K562 (cell line): ENCODE measurements around the gene LMAN1. TPM values are rescaled to one million over a fixed set of nuclear protein-coding genes. Genes with fewer than 3 reads are reported as not detected.

Experiments
- EHMT2 ChIP-seq: fragments of 450-650 bp; IDR thresholded peaks from 2 replicates; pipeline ENCODE4 v1.6.1; 2018; ENCODE audit warnings: antibody characterized with exemption
- ETV1 ChIP-seq: fragments of 450-650 bp; conservative IDR thresholded peaks from 2 replicates; pipeline ENCODE4 v1.6.1; 2016; ENCODE audit warnings: missing genetic modification characterization, control low read depth, low read depth, missing compliant biosample characterization
- FUS ChIP-seq: fragments of 200-400 bp; formaldehyde crosslinking; optimal IDR thresholded peaks from 2 replicates; pipeline ENCODE3; 2017; ENCODE audit warnings: low read depth, low read length
- MEIS2 ChIP-seq: fragments of 450-650 bp; IDR thresholded peaks from 2 replicates; pipeline ENCODE4 v1.6.1; 2014; ENCODE audit warnings: mild to moderate bottlenecking; ENCODE audit not compliant: partially characterized antibody
- NFIX ChIP-seq: fragments of 250-450 bp; sonication (Bioruptor Pico); IDR thresholded peaks from 2 replicates; pipeline ENCODE4 v1.4.0; 2020; ENCODE audit warnings: low read depth, mild to moderate bottlenecking, moderate library complexity
- POLR2AphosphoS2 ChIP-seq: IDR thresholded peaks from 2 replicates; pipeline ENCODE4 v1.6.1; 2012; ENCODE audit warnings: low read length, improper control_type of control experiment
- SMAD3 ChIP-seq: fragments of 450-650 bp; formaldehyde crosslinking; conservative IDR thresholded peaks from 2 replicates; pipeline ENCODE4 v1.4.0; 2020; ENCODE audit warnings: mild to moderate bottlenecking
- ZFP36 ChIP-seq: fragments of 150-350 bp; IDR thresholded peaks from 2 replicates; pipeline ENCODE4 v1.6.1; 2018; ENCODE audit warnings: low read length, low read depth; ENCODE audit not compliant: partially characterized antibody
- ZKSCAN8 ChIP-seq: fragments of 200-800 bp; sonication (Bioruptor generic); IDR thresholded peaks from 2 replicates; pipeline ENCODE4 v1.6.1; 2016; ENCODE audit warnings: missing genetic modification characterization, missing compliant biosample characterization
- ZNF165 ChIP-seq: fragments of 250-450 bp; sonication (Bioruptor Pico); IDR thresholded peaks from 2 replicates; pipeline ENCODE4 v1.4.0; 2020; ENCODE audit warnings: borderline replicate concordance
- ZNF217 ChIP-seq: sonication (generic); formaldehyde crosslinking; IDR thresholded peaks from 2 replicates; pipeline ENCODE4 v1.8.0; 2022; ENCODE audit warnings: mild to moderate bottlenecking, missing genetic modification reagents
- ZNF274 ChIP-seq: IDR thresholded peaks from 2 replicates; pipeline ENCODE4 v1.6.1; 2011; ENCODE audit warnings: low read depth, mild to moderate bottlenecking, low read length, moderate library complexity, borderline replicate concordance
- polyA plus RNA-seq, 8 experiments: library from polyadenylated mRNA; depleted of rRNA in 4 of 8; stranded (reverse) in 5 of 8; unstranded in 3 of 8; fragments of >200 nt; fragmentation: Nextera tagmentation in 2 of 8; fragmentation: Illumina TruSeq in 1 of 8; extraction: Ambion mirVana in 2 of 8; extraction: Trizol in 1 of 8; gene quantifications; 2 replicates each; pipeline versions ENCODE4 v1.2.1 to v1.2.3, GENCODE V29; 2011 to 2014; ENCODE audit warnings: inconsistent platforms in 1 of 8, missing spikeins in 1 of 8
- total RNA-seq, 7 experiments: library from RNA; depleted of rRNA in 6 of 7; stranded (reverse); fragments of >200 nt in 6 of 7; fragmentation: Illumina TruSeq in 2 of 7; extraction: Trizol in 2 of 7; gene quantifications; 2 replicates each; pipeline versions ENCODE4 v1.2.1 to v1.2.3, GENCODE V29; 2011 to 2021; ENCODE audit warnings: low replicate concordance in 1 of 7
- TF ChIP-seq, protein P1 (sequence below), 2 experiments: fragments of 450-650 bp; IDR thresholded peaks; 2 replicates each; pipeline ENCODE4 v1.6.1; 2016; ENCODE audit warnings: mild to moderate bottlenecking in 2 of 2, borderline replicate concordance in 1 of 2, low read depth in 1 of 2, moderate library complexity in 1 of 2
- TF ChIP-seq, protein P2 (sequence below): fragments of 250-450 bp; sonication (Bioruptor Pico); IDR thresholded peaks from 2 replicates; pipeline ENCODE4 v1.4.0; 2020; ENCODE audit warnings: mild to moderate bottlenecking
- TF ChIP-seq, protein P3 (sequence below): fragments of 250-450 bp; sonication (Bioruptor Pico); IDR thresholded peaks from 2 replicates; pipeline ENCODE4 v1.5.0; 2020; ENCODE audit warnings: mild to moderate bottlenecking

LMAN1 gene
- total and polyA plus RNA-seq, 9 of the 15 experiments (the other 6 are each of a cell fraction or from before 2014, with no cell fraction given): 18.8 to 108 (median 71.2) TPM

DNA sequence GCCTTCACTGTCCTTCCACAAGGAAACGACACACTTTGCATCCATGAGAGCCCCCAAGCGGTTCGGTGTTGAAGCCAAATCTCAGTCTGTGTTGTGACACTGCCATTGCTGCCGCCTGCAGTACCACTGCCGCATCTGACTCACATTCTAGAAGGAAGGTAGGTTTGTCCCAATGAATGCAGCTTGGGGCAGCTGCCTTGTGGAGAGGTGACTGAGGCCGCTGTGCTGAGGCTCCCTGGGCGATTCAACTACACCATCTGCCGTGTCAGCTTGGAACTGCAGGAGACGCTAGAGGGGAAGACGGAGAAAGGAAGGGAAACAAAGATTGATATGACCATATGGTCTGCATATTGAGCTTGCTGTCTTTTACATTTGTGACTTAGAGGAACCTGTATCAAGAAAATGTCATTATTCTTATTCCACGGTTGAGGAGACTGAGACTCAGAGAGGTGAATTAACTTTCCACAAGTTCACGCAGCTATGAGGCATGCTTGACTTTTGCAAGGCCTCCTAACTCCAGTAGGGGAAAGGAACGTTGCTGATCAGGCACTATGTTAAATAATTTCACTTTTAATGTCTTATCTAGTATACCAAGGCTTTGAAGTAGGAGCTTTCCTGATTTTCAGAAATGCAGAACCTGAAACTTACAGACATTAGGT lies 43.5 kb upstream of the LMAN1 start (continued):
- TF ChIP-seq, protein P1, sequence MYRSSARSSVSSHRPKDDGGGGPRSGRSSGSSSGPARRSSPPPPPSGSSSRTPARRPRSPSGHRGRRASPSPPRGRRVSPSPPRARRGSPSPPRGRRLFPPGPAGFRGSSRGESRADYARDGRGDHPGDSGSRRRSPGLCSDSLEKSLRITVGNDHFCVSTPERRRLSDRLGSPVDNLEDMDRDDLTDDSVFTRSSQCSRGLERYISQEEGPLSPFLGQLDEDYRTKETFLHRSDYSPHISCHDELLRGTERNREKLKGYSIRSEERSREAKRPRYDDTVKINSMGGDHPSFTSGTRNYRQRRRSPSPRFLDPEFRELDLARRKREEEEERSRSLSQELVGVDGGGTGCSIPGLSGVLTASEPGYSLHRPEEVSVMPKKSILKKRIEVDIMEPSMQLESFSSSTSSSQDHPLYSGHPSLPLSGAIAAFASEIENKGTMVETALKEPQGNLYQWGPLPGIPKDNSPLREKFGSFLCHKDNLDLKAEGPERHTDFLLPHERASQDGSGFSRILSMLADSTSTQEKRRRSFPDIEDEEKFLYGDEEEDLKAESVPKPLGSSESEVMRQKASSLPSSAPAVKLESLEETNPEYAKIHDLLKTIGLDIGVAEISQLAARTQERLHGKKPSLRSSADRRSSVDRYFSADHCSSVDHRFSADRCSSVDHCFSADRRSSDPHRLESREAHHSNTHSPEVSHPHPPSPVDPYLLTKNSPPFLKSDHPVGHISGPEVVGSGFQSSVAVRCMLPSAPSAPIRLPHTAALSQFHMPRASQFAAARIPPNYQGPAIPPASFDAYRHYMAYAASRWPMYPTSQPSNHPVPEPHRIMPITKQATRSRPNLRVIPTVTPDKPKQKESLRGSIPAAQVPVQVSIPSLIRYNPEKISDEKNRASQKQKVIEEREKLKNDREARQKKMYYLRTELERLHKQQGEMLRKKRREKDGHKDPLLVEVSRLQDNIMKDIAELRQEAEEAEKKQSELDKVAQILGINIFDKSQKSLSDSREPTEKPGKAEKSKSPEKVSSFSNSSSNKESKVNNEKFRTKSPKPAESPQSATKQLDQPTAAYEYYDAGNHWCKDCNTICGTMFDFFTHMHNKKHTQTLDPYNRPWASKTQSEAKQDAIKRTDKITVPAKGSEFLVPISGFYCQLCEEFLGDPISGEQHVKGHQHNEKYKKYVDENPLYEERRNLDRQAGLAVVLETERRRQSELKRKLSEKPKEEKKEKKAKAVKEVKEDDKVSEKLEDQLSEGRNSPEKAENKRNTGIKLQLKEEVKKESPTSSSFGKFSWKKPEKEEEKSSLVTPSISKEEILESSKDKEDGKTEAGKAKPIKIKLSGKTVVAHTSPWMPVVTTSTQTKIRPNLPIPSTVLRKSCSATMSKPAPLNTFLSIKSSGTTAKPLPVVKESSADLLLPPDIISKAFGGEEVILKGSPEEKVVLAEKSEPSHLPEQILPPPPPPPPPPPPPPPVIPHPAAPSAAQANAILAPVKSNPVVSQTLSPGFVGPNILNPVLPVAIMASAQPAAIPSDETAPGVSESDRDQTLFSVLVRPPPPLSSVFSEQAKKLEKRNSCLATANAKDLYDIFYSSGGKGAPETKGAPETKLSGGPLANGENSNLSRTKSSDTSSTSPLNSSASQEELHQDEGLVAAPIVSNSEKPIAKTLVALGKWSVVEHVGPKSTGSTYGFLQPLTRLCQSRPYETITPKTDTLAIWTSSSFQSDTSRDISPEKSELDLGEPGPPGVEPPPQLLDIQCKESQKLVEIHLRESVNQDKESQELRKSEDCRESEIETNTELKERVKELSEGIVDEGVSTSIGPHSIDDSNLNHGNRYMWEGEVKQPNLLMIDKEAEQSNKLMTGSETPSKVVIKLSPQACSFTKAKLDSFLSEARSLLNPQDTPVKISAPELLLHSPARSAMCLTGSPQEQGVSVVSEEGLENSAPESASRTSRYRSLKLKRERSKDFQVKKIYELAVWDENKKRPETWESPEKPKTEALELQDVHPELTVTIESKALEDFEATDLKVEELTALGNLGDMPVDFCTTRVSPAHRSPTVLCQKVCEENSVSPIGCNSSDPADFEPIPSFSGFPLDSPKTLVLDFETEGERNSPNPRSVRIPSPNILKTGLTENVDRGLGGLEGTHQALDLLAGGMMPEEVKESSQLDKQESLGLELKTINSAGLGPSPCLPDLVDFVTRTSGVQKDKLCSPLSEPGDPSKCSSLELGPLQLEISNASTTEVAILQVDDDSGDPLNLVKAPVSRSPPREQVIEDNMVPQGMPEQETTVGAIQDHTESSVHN (IDR thresholded peaks at IDR 0.05; ENCODE audit: borderline replicate concordance in 1 of 2, low read depth in 1 of 2): no peak
- TF ChIP-seq ZNF217 (CRISPR knock-in tag): no peak
- TF ChIP-seq, protein P2, sequence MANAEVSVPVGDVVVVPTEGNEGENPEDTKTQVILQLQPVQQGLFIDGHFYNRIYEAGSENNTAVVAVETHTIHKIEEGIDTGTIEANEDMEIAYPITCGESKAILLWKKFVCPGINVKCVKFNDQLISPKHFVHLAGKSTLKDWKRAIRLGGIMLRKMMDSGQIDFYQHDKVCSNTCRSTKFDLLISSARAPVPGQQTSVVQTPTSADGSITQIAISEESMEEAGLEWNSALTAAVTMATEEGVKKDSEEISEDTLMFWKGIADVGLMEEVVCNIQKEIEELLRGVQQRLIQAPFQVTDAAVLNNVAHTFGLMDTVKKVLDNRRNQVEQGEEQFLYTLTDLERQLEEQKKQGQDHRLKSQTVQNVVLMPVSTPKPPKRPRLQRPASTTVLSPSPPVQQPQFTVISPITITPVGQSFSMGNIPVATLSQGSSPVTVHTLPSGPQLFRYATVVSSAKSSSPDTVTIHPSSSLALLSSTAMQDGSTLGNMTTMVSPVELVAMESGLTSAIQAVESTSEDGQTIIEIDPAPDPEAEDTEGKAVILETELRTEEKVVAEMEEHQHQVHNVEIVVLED (CRISPR knock-in tag): no peak
- TF ChIP-seq ZFP36: peak; percentile 22
- no peak for TF ChIP-seq ZKSCAN8 (CRISPR knock-in tag)
- no peak for TF ChIP-seq NFIX
- no peak for TF ChIP-seq SMAD3 (CRISPR knock-in tag)
- TF ChIP-seq EHMT2: no peak
- TF ChIP-seq MEIS2: no peak
- TF ChIP-seq ETV1: no peak
- TF ChIP-seq, protein P3, sequence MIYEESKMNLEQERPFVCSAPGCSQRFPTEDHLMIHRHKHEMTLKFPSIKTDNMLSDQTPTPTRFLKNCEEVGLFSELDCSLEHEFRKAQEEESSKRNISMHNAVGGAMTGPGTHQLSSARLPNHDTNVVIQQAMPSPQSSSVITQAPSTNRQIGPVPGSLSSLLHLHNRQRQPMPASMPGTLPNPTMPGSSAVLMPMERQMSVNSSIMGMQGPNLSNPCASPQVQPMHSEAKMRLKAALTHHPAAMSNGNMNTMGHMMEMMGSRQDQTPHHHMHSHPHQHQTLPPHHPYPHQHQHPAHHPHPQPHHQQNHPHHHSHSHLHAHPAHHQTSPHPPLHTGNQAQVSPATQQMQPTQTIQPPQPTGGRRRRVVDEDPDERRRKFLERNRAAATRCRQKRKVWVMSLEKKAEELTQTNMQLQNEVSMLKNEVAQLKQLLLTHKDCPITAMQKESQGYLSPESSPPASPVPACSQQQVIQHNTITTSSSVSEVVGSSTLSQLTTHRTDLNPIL (CRISPR knock-in tag): no peak
- no peak for TF ChIP-seq POLR2AphosphoS2
- no peak for TF ChIP-seq ZNF165 (CRISPR knock-in tag)
- no peak for TF ChIP-seq ZNF274
- TF ChIP-seq FUS: no peak
